Left lung (tissue), 10 donors: ENCODE data around the gene KDM6B. TPM values are rescaled to one million over a fixed set of nuclear protein-coding genes. Genes with fewer than 3 reads are reported as not detected.

Source experiments
- ATAC-seq: fragments of 200-7000 bp; cut with Tn5 transposase; one replicate; pipeline ENCODE4 v1.9.1; 2020; ENCODE audit warnings: moderate library complexity
- DNase-seq, 4 donors: peaks; one replicate each; pipeline ENCODE4 v3.0.0-alpha.2; 2013 to 2020
- H3K27ac ChIP-seq, 2 donors: fragments of 200-600 bp; sonication (generic) in 1 of 2; one replicate each; pipeline versions ENCODE4 v1.5.0 to v1.8.0; 2020 to 2021
- H3K27me3 ChIP-seq, 2 donors: fragments of 200-600 bp; sonication (generic) in 1 of 2; one replicate each; pipeline versions ENCODE4 v1.5.0 to v1.8.0; 2020 to 2021
- H3K36me3 ChIP-seq, 2 donors: fragments of 200-600 bp; sonication (generic) in 1 of 2; one replicate each; pipeline versions ENCODE4 v1.5.0 to v1.8.0; 2020 to 2021
- H3K4me1 ChIP-seq, 2 donors: fragments of 200-600 bp; one replicate each; pipeline ENCODE4 v1.8.0; 2021
- H3K4me3 ChIP-seq, 2 donors: fragments of 200-600 bp; sonication (generic) in 1 of 2; one replicate each; pipeline versions ENCODE4 v1.5.0 to v1.8.0; 2020 to 2021; ENCODE audit warnings: mild to moderate bottlenecking in 1 of 2
- H3K9me3 ChIP-seq, 2 donors: fragments of 200-600 bp; sonication (generic) in 1 of 2; one replicate each; pipeline versions ENCODE4 v1.5.0 to v1.8.0; 2020 to 2021
- intact Hi-C, 2 donors: fragments of 100-400 bp; cut with DNase I; formaldehyde crosslinking; loops; one replicate each; pipeline versions ENCODE4 v1.11.2 to v1.14.2; 2022
- polyA plus RNA-seq, 6 donors: library from polyadenylated mRNA; unstranded; fragments of 120-200 nt; gene quantifications; one replicate each; pipeline ENCODE4 v1.2.1, GENCODE V29; 2013; ENCODE audit not compliant: insufficient read length in 6 of 6
- total RNA-seq, 2 donors: library from RNA; stranded (reverse); fragmentation: NEBNext Ultra II Directional; extraction: Animal tissue kit (Norgen Biotek cat#: 25700); gene quantifications; one replicate each; pipeline ENCODE4 v1.2.1, GENCODE V29; 2021
- TF ChIP-seq, protein P1 (sequence below), 2 donors: fragments of 200-600 bp; sonication (generic) in 1 of 2; IDR thresholded peaks; one replicate each; pipeline versions ENCODE4 v1.5.0 to v1.8.0; 2021; ENCODE audit warnings: antibody characterized with exemption in 2 of 2
- donor health status: DM: no; HTN: yes; CAD: no.
- donor health status: DM: no; HTN: no; CAD: no.

The KDM6B gene
- total and polyA plus RNA-seq, 8 donors, result 20.1 to 49.2 (median 26.9) TPM

DNA sequence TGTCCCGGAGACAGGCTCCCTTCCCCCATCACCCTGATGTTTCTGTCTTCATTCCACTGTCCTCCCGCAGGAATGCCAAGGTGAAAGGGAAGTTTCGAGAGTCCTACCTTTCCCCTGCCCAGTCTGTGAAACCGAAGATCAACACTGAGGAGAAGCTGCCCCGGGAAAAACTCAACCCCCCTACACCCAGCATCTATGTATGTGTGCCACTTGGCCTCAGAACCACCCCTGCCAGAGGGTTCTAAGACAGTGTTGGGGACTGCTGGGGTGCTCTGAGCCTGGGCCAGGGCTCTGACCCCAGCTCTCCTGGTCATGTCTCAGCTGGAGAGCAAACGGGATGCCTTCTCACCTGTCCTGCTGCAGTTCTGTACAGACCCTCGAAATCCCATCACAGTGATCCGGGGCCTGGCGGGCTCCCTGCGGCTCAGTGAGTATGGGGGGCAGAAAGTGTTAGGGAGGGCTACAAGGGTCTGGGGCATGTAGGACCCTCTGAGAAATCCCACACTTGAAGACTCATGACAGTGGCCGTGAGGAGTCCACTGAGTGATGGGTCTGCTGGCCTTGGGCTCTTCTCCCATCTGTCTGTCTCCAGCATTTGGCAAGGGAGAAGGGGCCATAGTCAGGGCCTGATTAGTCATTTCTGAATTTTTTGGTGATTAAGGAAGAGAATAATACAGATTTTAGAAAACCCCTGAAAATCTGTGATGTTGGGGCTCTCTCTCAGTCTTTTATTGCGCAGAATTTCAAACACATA lies 15.9 kb downstream of the KDM6B start:
- no peak for DNase-seq
- Histone ChIP-seq H3K9me3 (no peaks in the 10 kb centered on the region), H3K4me3 (no peak overlapping the region), H3K4me1 (peaks cover 9 to 66% of the 10 kb centered on the region in 2 donors), H3K27me3 (no peaks in the 10 kb centered on the region), H3K27ac (peak overlapping the region in 1 of 2 donors; percentile 18), H3K36me3 (peaks cover 0 to 99% of the 10 kb centered on the region in 2 donors)
- ATAC-seq, result no peak
- TF ChIP-seq, protein P1, sequence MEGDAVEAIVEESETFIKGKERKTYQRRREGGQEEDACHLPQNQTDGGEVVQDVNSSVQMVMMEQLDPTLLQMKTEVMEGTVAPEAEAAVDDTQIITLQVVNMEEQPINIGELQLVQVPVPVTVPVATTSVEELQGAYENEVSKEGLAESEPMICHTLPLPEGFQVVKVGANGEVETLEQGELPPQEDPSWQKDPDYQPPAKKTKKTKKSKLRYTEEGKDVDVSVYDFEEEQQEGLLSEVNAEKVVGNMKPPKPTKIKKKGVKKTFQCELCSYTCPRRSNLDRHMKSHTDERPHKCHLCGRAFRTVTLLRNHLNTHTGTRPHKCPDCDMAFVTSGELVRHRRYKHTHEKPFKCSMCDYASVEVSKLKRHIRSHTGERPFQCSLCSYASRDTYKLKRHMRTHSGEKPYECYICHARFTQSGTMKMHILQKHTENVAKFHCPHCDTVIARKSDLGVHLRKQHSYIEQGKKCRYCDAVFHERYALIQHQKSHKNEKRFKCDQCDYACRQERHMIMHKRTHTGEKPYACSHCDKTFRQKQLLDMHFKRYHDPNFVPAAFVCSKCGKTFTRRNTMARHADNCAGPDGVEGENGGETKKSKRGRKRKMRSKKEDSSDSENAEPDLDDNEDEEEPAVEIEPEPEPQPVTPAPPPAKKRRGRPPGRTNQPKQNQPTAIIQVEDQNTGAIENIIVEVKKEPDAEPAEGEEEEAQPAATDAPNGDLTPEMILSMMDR (IDR thresholded peaks at IDR 0.05), result no peak
- intact Hi-C loops, result no loop called here

DNA sequence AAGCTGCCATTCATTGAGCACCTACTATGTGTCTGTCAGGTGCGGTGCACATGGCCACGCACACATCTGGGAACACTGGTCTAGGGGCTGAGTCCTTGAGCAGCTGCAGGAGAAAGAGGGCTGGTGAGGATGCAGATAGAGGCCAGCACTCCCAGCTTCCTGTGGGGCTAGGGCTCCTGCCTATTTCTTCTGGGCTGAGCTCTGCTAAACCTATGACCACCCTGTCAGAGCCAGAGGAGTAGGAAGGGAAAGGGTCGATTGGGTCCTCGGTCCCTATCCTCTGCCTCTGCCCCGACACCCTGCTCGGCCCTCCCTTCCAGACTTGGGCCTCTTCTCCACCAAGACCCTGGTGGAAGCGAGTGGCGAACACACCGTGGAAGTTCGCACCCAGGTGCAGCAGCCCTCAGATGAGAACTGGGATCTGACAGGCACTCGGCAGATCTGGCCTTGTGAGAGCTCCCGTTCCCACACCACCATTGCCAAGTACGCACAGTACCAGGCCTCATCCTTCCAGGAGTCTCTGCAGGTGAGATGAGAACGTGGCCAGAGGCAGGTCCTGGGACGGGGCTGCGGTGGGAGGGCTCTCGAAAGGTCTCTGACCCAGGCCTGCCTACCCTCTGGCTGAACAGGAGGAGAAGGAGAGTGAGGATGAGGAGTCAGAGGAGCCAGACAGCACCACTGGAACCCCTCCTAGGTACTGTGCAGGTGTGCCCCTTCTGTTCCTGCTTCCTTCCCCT lies 16.9 kb downstream of the KDM6B start:
- intact Hi-C loops, result no loop called here
- TF ChIP-seq, protein P1 (IDR thresholded peaks at IDR 0.05), result no peak
- no peak for ATAC-seq

DNA sequence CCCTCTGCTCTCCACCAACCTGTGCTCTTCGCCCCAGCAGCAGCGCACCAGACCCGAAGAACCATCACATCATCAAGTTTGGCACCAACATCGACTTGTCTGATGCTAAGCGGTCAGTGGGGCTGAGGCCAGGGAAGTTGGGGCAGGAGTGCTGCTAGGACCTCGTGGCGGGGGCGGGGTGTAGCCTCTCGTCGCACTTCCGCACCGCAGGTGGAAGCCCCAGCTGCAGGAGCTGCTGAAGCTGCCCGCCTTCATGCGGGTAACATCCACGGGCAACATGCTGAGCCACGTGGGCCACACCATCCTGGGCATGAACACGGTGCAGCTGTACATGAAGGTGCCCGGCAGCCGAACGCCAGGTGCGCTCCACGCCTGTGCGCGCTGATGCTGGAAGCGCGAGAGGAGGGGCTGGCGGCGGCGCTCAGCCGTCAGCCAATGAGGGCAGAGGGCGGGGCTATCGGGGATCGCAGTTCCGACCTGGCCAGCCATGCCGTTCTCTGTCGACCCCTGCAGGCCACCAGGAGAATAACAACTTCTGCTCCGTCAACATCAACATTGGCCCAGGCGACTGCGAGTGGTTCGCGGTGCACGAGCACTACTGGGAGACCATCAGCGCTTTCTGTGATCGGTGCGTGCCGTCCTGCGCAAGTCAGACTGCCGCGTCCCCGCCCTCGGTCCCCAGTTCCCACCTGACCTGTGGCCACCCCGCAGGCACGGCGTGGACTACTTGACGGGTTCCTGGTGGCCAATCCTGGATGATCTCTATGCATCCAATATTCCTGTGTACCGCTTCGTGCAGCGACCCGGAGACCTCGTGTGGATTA lies 17.6 kb downstream of the KDM6B start:
- H3K27ac ChIP-seq, result no peak overlapping the region
- TF ChIP-seq, protein P1 (IDR thresholded peaks at IDR 0.05), result peak; percentile 93 to 98
- intact Hi-C loops, result no loop called here
- H3K27me3 ChIP-seq, result no peaks in the 10 kb centered on the region
- H3K9me3 ChIP-seq, result no peaks in the 10 kb centered on the region
- peak; percentile 90 for ATAC-seq
- peaks cover 0 to 91% of the 10 kb centered on the region in 2 donors for H3K36me3 ChIP-seq
- H3K4me3 ChIP-seq, result peak overlapping the region in 1 of 2 donors; percentile 7
- H3K4me1 ChIP-seq, result peaks cover 17 to 67% of the 10 kb centered on the region in 2 donors
- peak; percentile 83 to 97 (median 94) for DNase-seq

More for the DNA sequence above, 16.9 kb downstream of the KDM6B start:
- Histone ChIP-seq H3K27ac (no peak overlapping the region), H3K36me3 (peaks cover 0 to 98% of the 10 kb centered on the region in 2 donors), H3K27me3 (no peaks in the 10 kb centered on the region), H3K4me1 (peaks cover 10 to 66% of the 10 kb centered on the region in 2 donors), H3K4me3 (peak overlapping the region in 1 of 2 donors; percentile 7), H3K9me3 (no peaks in the 10 kb centered on the region)
- peak in 1 of 4 donors; percentile 36 for DNase-seq

DNA sequence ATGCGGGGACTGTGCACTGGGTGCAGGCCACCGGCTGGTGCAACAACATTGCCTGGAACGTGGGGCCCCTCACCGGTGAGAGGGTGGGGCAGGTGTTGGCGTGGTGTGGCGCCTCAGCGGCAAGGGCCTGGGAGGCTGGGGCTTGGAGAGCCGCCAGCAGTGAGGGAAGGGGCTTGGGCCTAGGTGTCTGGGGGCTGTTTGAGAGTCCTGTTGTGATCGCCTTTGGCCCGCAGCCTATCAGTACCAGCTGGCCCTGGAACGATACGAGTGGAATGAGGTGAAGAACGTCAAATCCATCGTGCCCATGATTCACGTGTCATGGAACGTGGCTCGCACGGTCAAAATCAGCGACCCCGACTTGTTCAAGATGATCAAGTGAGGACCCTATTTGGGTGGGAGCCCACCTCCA lies 18.2 kb downstream of the KDM6B start:
- no peak overlapping the region for H3K4me3 ChIP-seq
- no peak overlapping the region for H3K27ac ChIP-seq
- H3K4me1 ChIP-seq, result peaks cover 17 to 64% of the 10 kb centered on the region in 2 donors
- H3K27me3 ChIP-seq, result no peaks in the 10 kb centered on the region
- TF ChIP-seq, protein P1 (IDR thresholded peaks at IDR 0.05), result no peak
- no peaks in the 10 kb centered on the region for H3K9me3 ChIP-seq
- intact Hi-C loops, result no loop called here
- peaks cover 0 to 85% of the 10 kb centered on the region in 2 donors for H3K36me3 ChIP-seq
- no peak for DNase-seq
- ATAC-seq, result no peak
